Measurements from ENCODE around the gene GOLGA1. TPM values are rescaled to one million over a fixed set of nuclear protein-coding genes. Genes with fewer than 3 reads are reported as not detected.

The GOLGA1 gene
- total and polyA plus RNA-seq, 9 of the 15 experiments (the other 6 are each of a cell fraction or from before 2014, with no cell fraction given), result 2.9 to 15.9 (median 8.5) TPM

DNA sequence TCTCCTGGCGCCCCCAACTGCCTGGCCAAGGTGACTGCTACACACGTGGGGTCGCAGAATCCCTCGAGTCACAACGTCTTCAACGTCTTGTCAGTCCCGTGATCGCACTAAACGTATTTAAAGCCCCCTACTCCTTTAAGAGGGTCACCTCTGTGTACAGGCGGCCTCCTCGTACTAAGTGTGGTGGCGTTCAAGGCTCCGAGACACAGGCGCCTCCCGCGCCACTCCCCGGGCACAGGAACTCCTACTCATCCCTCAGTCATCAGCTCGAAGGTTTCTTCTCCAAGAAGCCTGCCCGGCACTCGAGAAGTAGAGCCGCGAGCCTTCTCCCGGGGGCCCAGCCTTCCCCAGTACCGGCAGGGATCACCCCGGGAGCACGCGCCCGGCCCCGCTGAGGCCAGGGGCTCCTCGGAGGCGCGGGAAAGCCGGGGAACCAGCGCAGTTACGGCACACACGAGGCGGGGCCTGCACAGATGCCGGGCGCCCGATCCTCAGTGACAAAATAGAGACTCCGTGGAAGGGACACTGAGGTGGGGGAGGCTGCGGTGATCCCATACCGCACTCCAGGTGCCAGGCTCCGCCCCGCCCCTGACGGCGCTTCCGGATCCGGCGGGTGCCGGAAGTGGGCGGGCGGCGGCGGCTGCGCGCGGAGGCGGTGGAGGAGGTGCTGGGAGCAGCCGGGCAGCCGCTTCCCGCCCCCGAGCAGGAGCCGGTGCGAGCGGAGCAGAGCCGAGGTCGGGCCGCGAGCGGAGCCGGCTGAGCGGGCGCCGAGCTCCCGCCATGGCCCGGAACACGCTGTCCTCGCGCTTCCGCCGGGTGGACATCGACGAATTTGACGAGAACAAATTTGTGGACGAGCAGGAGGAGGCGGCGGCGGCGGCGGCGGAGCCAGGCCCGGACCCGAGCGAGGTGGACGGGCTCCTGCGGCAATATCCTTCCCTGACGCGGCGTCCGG, 72.1 kb downstream of the GOLGA1 start (continued):
- TF ChIP-seq, protein P1, sequence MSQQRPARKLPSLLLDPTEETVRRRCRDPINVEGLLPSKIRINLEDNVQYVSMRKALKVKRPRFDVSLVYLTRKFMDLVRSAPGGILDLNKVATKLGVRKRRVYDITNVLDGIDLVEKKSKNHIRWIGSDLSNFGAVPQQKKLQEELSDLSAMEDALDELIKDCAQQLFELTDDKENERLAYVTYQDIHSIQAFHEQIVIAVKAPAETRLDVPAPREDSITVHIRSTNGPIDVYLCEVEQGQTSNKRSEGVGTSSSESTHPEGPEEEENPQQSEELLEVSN (IDR thresholded peaks at IDR 0.05; ENCODE audit: borderline replicate concordance in 1 of 2, extremely low read depth in 1 of 2, insufficient read depth in 1 of 2, insufficient read length in 1 of 2, low read depth in 1 of 2, low read length in 1 of 2, poor library complexity in 1 of 2, severe bottlenecking in 1 of 2), result peak; percentile 76 to 94
- TF ChIP-seq CBFB (CRISPR knock-in tag; IDR thresholded peaks at IDR 0.05) (0 out of 2 replicates have a peak, but pooled peaks have one; percentile 57), ZNF12 (CRISPR knock-in tag; IDR thresholded peaks at IDR 0.05) (peak; percentile 23; the same call in 1 of the 2 replicates), RBFOX2 (IDR thresholded peaks at IDR 0.05; ENCODE audit: low read depth, low read length) (peak; percentile 98), THAP12 (CRISPR knock-in tag; IDR thresholded peaks at IDR 0.05) (peak; percentile 76), ZMIZ1 (IDR thresholded peaks at IDR 0.05; ENCODE audit: low read depth in 2 of 2, low read length in 2 of 2) (peak in 1 of 2 experiments; percentile 54; a peak in 1 of 4 replicates), THAP7 (CRISPR knock-in tag; IDR thresholded peaks at IDR 0.05) (peak; percentile 16; the same call in 1 of the 2 replicates), ATF1 (CRISPR knock-in tag; IDR thresholded peaks at IDR 0.05) (no peak), ATF1 (tag; IDR thresholded peaks at IDR 0.05) (peak; percentile 78), HBP1 (CRISPR knock-in tag; IDR thresholded peaks at IDR 0.05) (peak; percentile 36; the same call in 1 of the 2 replicates), ZNF263 (CRISPR knock-in tag; IDR thresholded peaks at IDR 0.05; ENCODE audit: borderline replicate concordance) (peak; percentile 75), ILF3 (IDR thresholded peaks at IDR 0.05; ENCODE audit: borderline replicate concordance) (no peak)
- TF ChIP-seq, protein P2, sequence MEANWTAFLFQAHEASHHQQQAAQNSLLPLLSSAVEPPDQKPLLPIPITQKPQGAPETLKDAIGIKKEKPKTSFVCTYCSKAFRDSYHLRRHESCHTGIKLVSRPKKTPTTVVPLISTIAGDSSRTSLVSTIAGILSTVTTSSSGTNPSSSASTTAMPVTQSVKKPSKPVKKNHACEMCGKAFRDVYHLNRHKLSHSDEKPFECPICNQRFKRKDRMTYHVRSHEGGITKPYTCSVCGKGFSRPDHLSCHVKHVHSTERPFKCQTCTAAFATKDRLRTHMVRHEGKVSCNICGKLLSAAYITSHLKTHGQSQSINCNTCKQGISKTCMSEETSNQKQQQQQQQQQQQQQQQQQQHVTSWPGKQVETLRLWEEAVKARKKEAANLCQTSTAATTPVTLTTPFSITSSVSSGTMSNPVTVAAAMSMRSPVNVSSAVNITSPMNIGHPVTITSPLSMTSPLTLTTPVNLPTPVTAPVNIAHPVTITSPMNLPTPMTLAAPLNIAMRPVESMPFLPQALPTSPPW (CRISPR knock-in tag; IDR thresholded peaks at IDR 0.05), result peak; percentile 66
